WTC11 (cell line): Measurements from ENCODE around the gene GPR156. TPM values are rescaled to one million over a fixed set of nuclear protein-coding genes. Genes with fewer than 3 reads are reported as not detected.

ENCODE experiments used
- ATAC-seq: fragments of 200-7000 bp; cut with Tn5 transposase; 2 replicates; pipeline ENCODE4 v1.10.0; 2021; ENCODE audit warnings: mild to moderate bottlenecking, moderate library complexity
- CTCF ChIA-PET: fragments of 300-600 bp; sonication (Branson Sonifier 250); formaldehyde crosslinking; loops from one replicate; lab custom pipeline; 2021; ENCODE audit warnings: antibody characterized with exemption; lab: Charles Lee
- POLR2A ChIA-PET: fragments of 350-600 bp; sonication (Branson Sonifier 250); formaldehyde crosslinking; loops from one replicate; lab custom pipeline; 2021; ENCODE audit warnings: antibody characterized with exemption; lab: Charles Lee
- DNase-seq: peaks from one replicate; pipeline ENCODE4 v3.0.0; 2021; ENCODE audit warnings: low spot score
- H3K27ac Mint-ChIP-seq: 2 replicates; pipeline ENCODE4 v1.8.0; 2021; ENCODE audit warnings: mixed read lengths
- H3K27me3 Mint-ChIP-seq: 2 replicates; pipeline ENCODE4 v1.8.0; 2021; ENCODE audit warnings: low read depth, mild to moderate bottlenecking, moderate library complexity, mixed read lengths
- H3K36me3 Mint-ChIP-seq: 2 replicates; pipeline ENCODE4 v1.8.0; 2021; ENCODE audit warnings: mixed read lengths
- H3K4me1 Mint-ChIP-seq: 2 replicates; pipeline ENCODE4 v1.8.0; 2022; ENCODE audit warnings: mixed read lengths
- H3K4me3 Mint-ChIP-seq: 2 replicates; pipeline ENCODE4 v1.8.0; 2021; ENCODE audit warnings: mild to moderate bottlenecking, moderate library complexity, mixed read lengths
- H3K9me3 Mint-ChIP-seq: 2 replicates; pipeline ENCODE4 v1.8.0; 2021; ENCODE audit warnings: mixed read lengths
- AFF4 ChIP-seq: sonication (generic); formaldehyde crosslinking; IDR thresholded peaks from 2 replicates; pipeline ENCODE4 v1.8.1; 2023; ENCODE audit warnings: mild to moderate bottlenecking, missing genetic modification reagents, borderline replicate concordance
- E2F4 ChIP-seq: sonication (generic); formaldehyde crosslinking; IDR thresholded peaks from 2 replicates; pipeline ENCODE4 v1.8.1; 2022; ENCODE audit warnings: low read depth, mild to moderate bottlenecking, moderate library complexity, missing genetic modification reagents, borderline replicate concordance
- EMX1 ChIP-seq: fragments of 250-450 bp; sonication (Bioruptor Pico); IDR thresholded peaks from 2 replicates; pipeline ENCODE4 v1.8.0; 2021; ENCODE audit warnings: mild to moderate bottlenecking
- ESRRA ChIP-seq: sonication (generic); formaldehyde crosslinking; IDR thresholded peaks from 2 replicates; pipeline ENCODE4 v1.8.1; 2022; ENCODE audit warnings: mild to moderate bottlenecking, missing genetic modification reagents, borderline replicate concordance
- FOXK1 ChIP-seq: sonication (generic); formaldehyde crosslinking; IDR thresholded peaks from 2 replicates; pipeline ENCODE4 v1.8.0; 2022; ENCODE audit warnings: mild to moderate bottlenecking, moderate library complexity, missing genetic modification reagents
- FOXP1 ChIP-seq: sonication (generic); formaldehyde crosslinking; IDR thresholded peaks from 2 replicates; pipeline ENCODE4 v1.8.0; 2022; ENCODE audit warnings: missing genetic modification reagents, mild to moderate bottlenecking, moderate library complexity, borderline replicate concordance
- GABPB1 ChIP-seq: sonication (generic); formaldehyde crosslinking; IDR thresholded peaks from 2 replicates; pipeline ENCODE4 v1.8.1; 2023; ENCODE audit warnings: mild to moderate bottlenecking, missing genetic modification reagents
- GTF2I ChIP-seq: fragments of 250-450 bp; sonication (Bioruptor Pico); conservative IDR thresholded peaks from 2 replicates; pipeline ENCODE4 v1.4.0; 2021; ENCODE audit warnings: mild to moderate bottlenecking
- MAX ChIP-seq: sonication (generic); formaldehyde crosslinking; IDR thresholded peaks from 2 replicates; pipeline ENCODE4 v1.8.0; 2022; ENCODE audit warnings: mild to moderate bottlenecking, missing genetic modification reagents
- MXD4 ChIP-seq: fragments of 250-450 bp; sonication (Bioruptor Pico); IDR thresholded peaks from 2 replicates; pipeline ENCODE4 v1.8.0; 2021; ENCODE audit warnings: mild to moderate bottlenecking, moderate library complexity, borderline replicate concordance
- NFYB ChIP-seq: sonication (generic); formaldehyde crosslinking; conservative IDR thresholded peaks from 2 replicates; pipeline ENCODE4 v1.8.0; 2022; ENCODE audit warnings: low read depth, missing genetic modification reagents
- NR1H2 ChIP-seq: sonication (generic); formaldehyde crosslinking; IDR thresholded peaks from 2 replicates; pipeline ENCODE4 v1.9.0; 2021; ENCODE audit warnings: mild to moderate bottlenecking, moderate library complexity, missing genetic modification reagents
- NR3C1 ChIP-seq: sonication (generic); formaldehyde crosslinking; conservative IDR thresholded peaks from 2 replicates; pipeline ENCODE4 v1.8.1; 2023; ENCODE audit warnings: low read depth, mild to moderate bottlenecking, missing genetic modification reagents
- RELA ChIP-seq: sonication (generic); formaldehyde crosslinking; IDR thresholded peaks from 2 replicates; pipeline ENCODE4 v1.8.1; 2022; ENCODE audit warnings: missing genetic modification reagents, mild to moderate bottlenecking, borderline replicate concordance
- SMAD4 ChIP-seq: sonication (generic); formaldehyde crosslinking; IDR thresholded peaks from 2 replicates; pipeline ENCODE4 v1.8.0; 2022; ENCODE audit warnings: mild to moderate bottlenecking, missing genetic modification reagents
- TEAD4 ChIP-seq: sonication (generic); formaldehyde crosslinking; IDR thresholded peaks from 2 replicates; pipeline ENCODE4 v1.8.0; 2022; ENCODE audit warnings: mild to moderate bottlenecking, missing genetic modification reagents
- TP53 ChIP-seq: sonication (generic); formaldehyde crosslinking; IDR thresholded peaks from 2 replicates; pipeline ENCODE4 v1.8.1; 2023; ENCODE audit warnings: mild to moderate bottlenecking, missing genetic modification reagents
- ZNF219 ChIP-seq: sonication (generic); formaldehyde crosslinking; IDR thresholded peaks from 2 replicates; pipeline ENCODE4 v1.8.0; 2023; ENCODE audit warnings: missing genetic modification reagents, mild to moderate bottlenecking, borderline replicate concordance
- ZNF263 ChIP-seq: sonication (generic); formaldehyde crosslinking; IDR thresholded peaks from 2 replicates; pipeline ENCODE4 v1.8.1; 2022; ENCODE audit warnings: low read depth, mild to moderate bottlenecking, moderate library complexity, missing genetic modification reagents
- ZNF317 ChIP-seq: sonication (generic); formaldehyde crosslinking; IDR thresholded peaks from 2 replicates; pipeline ENCODE4 v1.8.1; 2023; ENCODE audit warnings: low read depth, mild to moderate bottlenecking, moderate library complexity, missing genetic modification reagents, borderline replicate concordance
- total RNA-seq: library from RNA; stranded (reverse); gene quantifications from 3 replicates; pipeline ENCODE4 v1.2.3, GENCODE V29; 2021
- TF ChIP-seq, protein P1 (sequence below): sonication (generic); formaldehyde crosslinking; IDR thresholded peaks from 2 replicates; pipeline ENCODE4 v1.8.1; 2022; ENCODE audit warnings: mild to moderate bottlenecking, moderate library complexity, missing genetic modification reagents
- TF ChIP-seq, protein P2 (sequence below): fragments of 250-450 bp; sonication (Bioruptor Pico); conservative IDR thresholded peaks from 2 replicates; pipeline ENCODE4 v1.9.0; 2021; ENCODE audit warnings: mild to moderate bottlenecking
- TF ChIP-seq, protein P3 (sequence below): sonication (generic); formaldehyde crosslinking; IDR thresholded peaks from 2 replicates; pipeline ENCODE4 v1.8.1; 2022; ENCODE audit warnings: low read depth, missing genetic modification reagents, borderline replicate concordance
- TF ChIP-seq, protein P4 (sequence below): fragments of 200-600 bp; IDR thresholded peaks from 2 replicates; pipeline ENCODE4 v1.8.0; 2022; ENCODE audit warnings: antibody characterized with exemption

Gene GPR156
- total RNA-seq, 1 experiment from 2014 or later = 0.72 TPM

DNA sequence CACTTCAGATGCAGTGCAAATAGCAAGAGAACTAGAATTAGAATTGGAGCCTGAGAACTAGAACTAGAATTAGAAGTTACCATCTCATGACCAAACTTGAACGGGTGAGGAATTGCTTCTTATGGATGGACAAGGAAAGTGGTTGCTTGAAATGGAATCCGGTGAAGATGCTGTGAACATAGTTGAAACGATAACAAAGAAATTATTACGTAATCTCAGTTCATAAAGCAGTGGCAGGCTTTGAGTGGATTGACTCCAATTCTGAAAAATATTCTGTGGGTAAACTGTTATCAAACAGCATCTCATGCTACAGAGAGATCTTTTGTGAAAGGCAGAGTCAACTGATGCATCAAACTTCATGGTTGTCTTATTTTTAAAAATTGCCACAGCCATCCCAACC lies 142.8 kb downstream of the GPR156 start (continued):
- no peak for TF ChIP-seq AFF4 (CRISPR knock-in tag)
- no peak for TF ChIP-seq GABPB1 (CRISPR knock-in tag)
- TF ChIP-seq, protein P1, sequence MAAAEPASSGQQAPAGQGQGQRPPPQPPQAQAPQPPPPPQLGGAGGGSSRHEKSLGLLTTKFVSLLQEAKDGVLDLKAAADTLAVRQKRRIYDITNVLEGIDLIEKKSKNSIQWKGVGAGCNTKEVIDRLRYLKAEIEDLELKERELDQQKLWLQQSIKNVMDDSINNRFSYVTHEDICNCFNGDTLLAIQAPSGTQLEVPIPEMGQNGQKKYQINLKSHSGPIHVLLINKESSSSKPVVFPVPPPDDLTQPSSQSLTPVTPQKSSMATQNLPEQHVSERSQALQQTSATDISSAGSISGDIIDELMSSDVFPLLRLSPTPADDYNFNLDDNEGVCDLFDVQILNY (CRISPR knock-in tag) = no peak
- TF ChIP-seq E2F4 = no peak
- TF ChIP-seq ZNF263 = no peak
- TF ChIP-seq ZNF219 (CRISPR knock-in tag) = no peak
- TF ChIP-seq TP53 (CRISPR knock-in tag) = no peak
- no peak for TF ChIP-seq RELA (CRISPR knock-in tag)
- TF ChIP-seq MAX (CRISPR knock-in tag) = no peak
- no peak for TF ChIP-seq NR1H2
- TF ChIP-seq, protein P2, sequence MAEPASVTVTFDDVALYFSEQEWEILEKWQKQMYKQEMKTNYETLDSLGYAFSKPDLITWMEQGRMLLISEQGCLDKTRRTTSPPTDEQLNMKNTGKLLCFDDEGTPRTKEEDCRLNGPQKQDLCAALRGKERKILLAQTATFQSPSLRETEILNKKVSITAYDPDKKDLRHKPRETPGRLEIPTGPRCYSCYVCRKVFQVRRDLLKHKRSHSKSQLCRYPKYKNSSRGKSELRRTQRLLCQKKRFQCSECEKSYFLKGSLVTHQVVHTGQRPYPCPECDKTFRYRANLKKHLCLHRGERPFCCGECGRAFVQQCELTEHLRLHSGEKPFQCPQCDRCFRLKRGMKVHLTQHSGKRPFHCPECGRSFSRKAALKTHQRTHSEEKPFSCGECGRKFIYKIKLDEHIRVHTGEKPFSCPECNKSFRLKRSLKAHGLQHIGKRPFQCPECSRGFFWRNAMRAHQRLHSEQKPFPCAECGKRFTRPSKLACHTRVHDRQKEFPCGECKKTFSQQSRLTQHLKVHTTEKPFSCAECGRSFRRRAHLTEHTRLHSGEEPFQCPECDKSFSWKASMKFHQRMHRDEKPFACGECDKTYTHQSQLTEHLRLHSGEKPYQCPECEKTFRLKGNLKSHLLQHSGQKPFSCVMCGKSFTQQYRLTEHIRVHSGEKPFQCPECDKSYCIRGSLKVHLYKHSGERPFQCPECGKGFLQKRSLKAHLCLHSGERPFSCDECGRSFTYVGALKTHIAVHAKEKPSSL (CRISPR knock-in tag) = no peak
- TF ChIP-seq GTF2I (CRISPR knock-in tag) = no peak
- TF ChIP-seq, protein P3, sequence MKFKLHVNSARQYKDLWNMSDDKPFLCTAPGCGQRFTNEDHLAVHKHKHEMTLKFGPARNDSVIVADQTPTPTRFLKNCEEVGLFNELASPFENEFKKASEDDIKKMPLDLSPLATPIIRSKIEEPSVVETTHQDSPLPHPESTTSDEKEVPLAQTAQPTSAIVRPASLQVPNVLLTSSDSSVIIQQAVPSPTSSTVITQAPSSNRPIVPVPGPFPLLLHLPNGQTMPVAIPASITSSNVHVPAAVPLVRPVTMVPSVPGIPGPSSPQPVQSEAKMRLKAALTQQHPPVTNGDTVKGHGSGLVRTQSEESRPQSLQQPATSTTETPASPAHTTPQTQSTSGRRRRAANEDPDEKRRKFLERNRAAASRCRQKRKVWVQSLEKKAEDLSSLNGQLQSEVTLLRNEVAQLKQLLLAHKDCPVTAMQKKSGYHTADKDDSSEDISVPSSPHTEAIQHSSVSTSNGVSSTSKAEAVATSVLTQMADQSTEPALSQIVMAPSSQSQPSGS (CRISPR knock-in tag) = no peak
- no peak for TF ChIP-seq FOXK1 (CRISPR knock-in tag)

GRCh38 chr3:120140098-120140742 lies 144.8 kb downstream of the GPR156 start:
- Mint-ChIP-seq H3K27ac (no peak overlapping the region), H3K9me3 (peaks cover 14% of the 10 kb centered on the region), H3K4me1 (peaks cover 5% of the 10 kb centered on the region), H3K4me3 (no peak overlapping the region), H3K27me3 (no peaks in the 10 kb centered on the region), H3K36me3 (no peaks in the 10 kb centered on the region)
- no peak for DNase-seq
- POLR2A ChIA-PET = no interaction called here
- no peak for ATAC-seq
- CTCF ChIA-PET = no interaction called here
- TF ChIP-seq, protein P4, sequence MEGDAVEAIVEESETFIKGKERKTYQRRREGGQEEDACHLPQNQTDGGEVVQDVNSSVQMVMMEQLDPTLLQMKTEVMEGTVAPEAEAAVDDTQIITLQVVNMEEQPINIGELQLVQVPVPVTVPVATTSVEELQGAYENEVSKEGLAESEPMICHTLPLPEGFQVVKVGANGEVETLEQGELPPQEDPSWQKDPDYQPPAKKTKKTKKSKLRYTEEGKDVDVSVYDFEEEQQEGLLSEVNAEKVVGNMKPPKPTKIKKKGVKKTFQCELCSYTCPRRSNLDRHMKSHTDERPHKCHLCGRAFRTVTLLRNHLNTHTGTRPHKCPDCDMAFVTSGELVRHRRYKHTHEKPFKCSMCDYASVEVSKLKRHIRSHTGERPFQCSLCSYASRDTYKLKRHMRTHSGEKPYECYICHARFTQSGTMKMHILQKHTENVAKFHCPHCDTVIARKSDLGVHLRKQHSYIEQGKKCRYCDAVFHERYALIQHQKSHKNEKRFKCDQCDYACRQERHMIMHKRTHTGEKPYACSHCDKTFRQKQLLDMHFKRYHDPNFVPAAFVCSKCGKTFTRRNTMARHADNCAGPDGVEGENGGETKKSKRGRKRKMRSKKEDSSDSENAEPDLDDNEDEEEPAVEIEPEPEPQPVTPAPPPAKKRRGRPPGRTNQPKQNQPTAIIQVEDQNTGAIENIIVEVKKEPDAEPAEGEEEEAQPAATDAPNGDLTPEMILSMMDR = no peak
- TF ChIP-seq NFYB (CRISPR knock-in tag) (no peak), FOXP1 (CRISPR knock-in tag) (no peak), EMX1 (CRISPR knock-in tag) (no peak), NR3C1 (no peak), MXD4 (CRISPR knock-in tag) (no peak), SMAD4 (no peak), ESRRA (CRISPR knock-in tag) (no peak), GTF2I (CRISPR knock-in tag) (no peak), ZNF317 (CRISPR knock-in tag) (no peak), TEAD4 (CRISPR knock-in tag) (no peak)
